H7 (cell line): ENCODE measurements around the gene C13orf42. TPM values are rescaled to one million over a fixed set of nuclear protein-coding genes. Genes with fewer than 3 reads are reported as not detected.

Experiments
- DNase-seq: peaks from one replicate; pipeline ENCODE4 v3.0.0; 2012
- H3K27me3 ChIP-seq: 2 replicates; pipeline ENCODE4 v1.6.0; 2011; ENCODE audit warnings: mild to moderate bottlenecking, low read length; ENCODE audit not compliant: control insufficient read depth, insufficient read depth
- H3K36me3 ChIP-seq: replicated peaks from 2 replicates; pipeline ENCODE4 v1.5.1; 2011; ENCODE audit warnings: low read length; ENCODE audit not compliant: control insufficient read depth, insufficient read depth
- H3K4me3 ChIP-seq: 2 replicates; pipeline ENCODE4 v1.5.1; 2011; ENCODE audit warnings: low read depth, mild to moderate bottlenecking, control low read depth, low read length, moderate library complexity; ENCODE audit not compliant: insufficient read depth
- total RNA-seq: library from RNA; depleted of rRNA; stranded (reverse); fragments of >200 nt; shearing (Covaris generic); gene quantifications from 2 replicates; pipeline ENCODE4 v1.2.3, GENCODE V29; 2014

The C13orf42 gene
- total RNA-seq, 1 experiment from 2014 or later = 6.0 TPM

- DNase-seq = no peak
- Histone ChIP-seq H3K27me3 (no peaks in the 10 kb centered on the region), H3K4me3 (no peak overlapping the region), H3K36me3 (no peaks in the 10 kb centered on the region)
These were observed 46.3 kb downstream of the C13orf42 start for GRCh38 chr13:51064753-51065152.

GRCh38 chr13:51063909-51064308 is 47.2 kb downstream of the C13orf42 start:
- no peaks in the 10 kb centered on the region for H3K27me3 ChIP-seq
- H3K4me3 ChIP-seq = no peak overlapping the region
- no peaks in the 10 kb centered on the region for H3K36me3 ChIP-seq
- DNase-seq = no peak

GRCh38 chr13:51058461-51059167 is 52.5 kb downstream of the C13orf42 start:
- H3K36me3 ChIP-seq = no peaks in the 10 kb centered on the region
- peak; percentile 45 for DNase-seq
- H3K4me3 ChIP-seq = no peak overlapping the region
- H3K27me3 ChIP-seq = no peaks in the 10 kb centered on the region

DNA sequence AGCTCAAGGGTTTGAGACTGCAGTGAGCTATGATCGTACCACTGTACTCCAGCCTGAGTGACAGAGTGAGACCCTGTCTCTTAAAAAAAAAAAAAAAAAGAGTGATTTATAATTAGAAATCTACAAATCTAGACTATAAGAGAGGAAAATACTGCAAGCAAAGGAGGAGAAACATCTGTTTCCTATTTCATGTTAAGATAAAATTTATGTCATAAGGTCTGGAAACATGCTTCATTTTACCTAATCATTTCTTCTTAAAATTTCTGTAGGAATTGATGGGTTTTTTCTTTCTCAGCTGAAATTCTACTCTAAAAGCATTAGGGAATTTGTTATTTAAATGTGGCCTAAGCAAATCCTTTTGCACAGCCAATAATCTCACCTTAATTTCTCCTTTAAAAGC is 53.2 kb downstream of the C13orf42 start:
- H3K36me3 ChIP-seq = no peaks in the 10 kb centered on the region

GRCh38 chr13:51057001-51057400 is 54.1 kb downstream of the C13orf42 start:
- no peaks in the 10 kb centered on the region for H3K36me3 ChIP-seq
- no peaks in the 10 kb centered on the region for H3K27me3 ChIP-seq
- DNase-seq = no peak
- no peak overlapping the region for H3K4me3 ChIP-seq

More for the DNA sequence above, 53.2 kb downstream of the C13orf42 start:
- H3K4me3 ChIP-seq = no peak overlapping the region
- no peaks in the 10 kb centered on the region for H3K27me3 ChIP-seq
- no peak for DNase-seq

- DNase-seq = no peak
These were observed 58.5 kb downstream of the C13orf42 start for GRCh38 chr13:51052581-51052980.

DNA sequence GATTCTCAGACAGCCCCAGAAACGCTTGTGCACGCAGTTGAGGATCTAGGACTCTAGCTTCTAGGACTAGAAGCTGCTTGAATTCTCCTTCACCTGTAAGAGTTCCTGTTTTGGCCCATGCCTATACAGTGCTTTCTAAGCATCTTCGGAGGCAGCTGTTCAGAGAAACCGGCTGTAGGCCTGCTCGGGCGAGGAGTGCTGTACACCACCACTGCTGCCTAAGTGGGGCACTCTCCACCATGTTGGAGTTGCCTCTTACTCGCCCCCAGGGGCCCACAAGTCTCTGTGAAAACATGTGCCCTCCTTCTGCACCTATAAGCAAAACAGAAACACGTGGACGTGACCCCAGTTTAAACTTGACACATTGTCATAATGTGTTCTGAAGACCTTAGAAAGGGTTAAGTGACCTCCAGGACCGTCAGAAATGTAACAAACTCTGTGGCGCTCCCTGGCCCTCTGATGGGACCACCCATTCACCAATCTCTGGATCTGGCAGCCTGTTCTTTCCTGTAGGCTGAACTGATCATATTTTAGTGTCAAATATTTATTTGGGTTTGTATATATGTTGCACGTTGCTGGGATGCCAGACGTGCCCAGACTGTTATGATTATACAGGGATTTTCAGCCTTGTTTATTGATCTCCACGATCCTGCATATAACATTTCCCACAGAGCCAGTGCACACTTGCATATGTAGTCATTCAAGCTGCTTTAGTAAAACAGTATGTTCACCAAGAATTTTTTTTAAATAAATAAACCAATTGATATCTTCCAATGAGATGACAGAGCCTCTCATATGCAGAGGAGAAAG is 60.8 kb downstream of the C13orf42 start:
- Histone ChIP-seq H3K36me3 (no peaks in the 10 kb centered on the region), H3K27me3 (no peaks in the 10 kb centered on the region), H3K4me3 (no peak overlapping the region)
- no peak for DNase-seq

More at GRCh38 chr13:51052581-51052980, 58.5 kb downstream of the C13orf42 start:
- Histone ChIP-seq H3K4me3 (no peak overlapping the region), H3K27me3 (no peaks in the 10 kb centered on the region), H3K36me3 (no peaks in the 10 kb centered on the region)

- Histone ChIP-seq H3K27me3 (no peaks in the 10 kb centered on the region), H3K36me3 (no peaks in the 10 kb centered on the region), H3K4me3 (no peak overlapping the region)
- no peak for DNase-seq
These were observed 62.5 kb downstream of the C13orf42 start for GRCh38 chr13:51048616-51049015.

DNA sequence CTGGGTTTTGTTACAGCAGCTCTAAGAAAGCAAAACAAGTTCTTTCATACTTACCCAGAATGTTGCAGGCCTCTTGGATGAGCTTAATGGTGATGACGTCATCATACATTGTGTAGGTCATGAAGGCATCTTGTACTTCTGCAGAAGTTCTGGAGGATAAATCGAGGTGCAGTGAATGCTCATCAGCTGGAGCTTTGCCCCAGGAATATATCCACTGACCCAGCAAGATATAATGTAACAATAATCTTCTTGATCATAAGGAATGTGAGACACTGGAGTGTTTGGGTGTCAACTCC is 63.0 kb downstream of the C13orf42 start:
- no peaks in the 10 kb centered on the region for H3K36me3 ChIP-seq
- H3K4me3 ChIP-seq = no peak overlapping the region
- H3K27me3 ChIP-seq = no peaks in the 10 kb centered on the region
- DNase-seq = no peak

DNA sequence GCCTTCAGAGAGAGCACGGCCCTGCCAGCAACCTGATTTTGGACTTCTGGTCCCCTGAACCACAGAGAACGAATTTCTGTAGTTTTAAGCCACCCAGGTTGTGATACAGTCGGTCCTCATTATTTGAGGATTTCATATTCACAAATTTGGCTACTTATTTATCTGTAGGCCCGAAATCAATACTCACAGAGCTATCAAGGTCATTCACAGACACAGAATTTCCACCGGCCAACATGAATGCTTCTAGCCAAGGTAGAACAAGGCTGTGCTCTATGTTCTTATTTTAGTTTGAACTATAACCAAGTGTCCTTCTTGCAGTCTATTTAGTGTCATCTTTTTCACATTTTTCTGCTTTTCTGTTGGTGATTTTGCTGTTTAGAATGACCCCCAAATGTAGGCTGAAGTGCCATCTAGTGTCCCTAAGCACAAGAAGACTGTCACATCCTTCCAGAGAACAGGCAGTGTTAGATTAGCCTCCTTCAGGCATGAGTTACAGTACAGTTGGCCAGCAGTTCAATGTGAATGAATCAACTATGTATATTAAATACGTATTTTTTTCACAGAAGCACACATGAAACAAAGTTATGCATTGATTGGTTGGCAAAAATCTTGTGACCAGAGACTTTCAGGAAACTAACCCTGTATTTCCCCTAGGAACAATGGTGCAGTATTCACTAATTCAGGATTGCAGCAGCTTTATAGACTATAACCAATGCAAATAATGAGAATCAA is 63.5 kb downstream of the C13orf42 start:
- Histone ChIP-seq H3K4me3 (no peak overlapping the region), H3K36me3 (no peaks in the 10 kb centered on the region), H3K27me3 (no peaks in the 10 kb centered on the region)
- no peak for DNase-seq

GRCh38 chr13:51045451-51045850 is 65.6 kb downstream of the C13orf42 start:
- Histone ChIP-seq H3K36me3 (no peaks in the 10 kb centered on the region), H3K27me3 (no peaks in the 10 kb centered on the region), H3K4me3 (no peak overlapping the region)
- DNase-seq = no peak

GRCh38 chr13:51044023-51044665 is 66.9 kb downstream of the C13orf42 start:
- no peaks in the 10 kb centered on the region for H3K36me3 ChIP-seq
- H3K4me3 ChIP-seq = no peak overlapping the region
- DNase-seq = peak; percentile 46
- no peaks in the 10 kb centered on the region for H3K27me3 ChIP-seq

DNA sequence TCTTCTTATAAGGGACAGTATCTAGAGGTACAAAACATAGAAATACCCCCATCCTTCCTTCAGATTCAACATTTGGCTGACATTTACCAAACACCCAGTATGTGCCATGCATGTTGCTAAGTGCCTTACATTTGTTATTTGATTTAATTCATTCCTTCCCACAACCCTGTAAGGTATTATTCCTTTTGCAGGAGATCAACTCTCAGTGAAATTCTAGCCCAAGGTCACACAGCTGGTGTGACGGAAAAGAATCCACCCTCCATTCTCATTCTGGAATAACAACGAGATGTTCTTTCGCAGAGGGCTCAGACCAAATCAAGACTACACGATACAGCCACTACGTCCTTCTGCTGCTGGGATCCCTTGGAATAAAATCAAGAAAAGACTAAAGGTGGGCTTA is 67.8 kb downstream of the C13orf42 start:
- H3K36me3 ChIP-seq = no peaks in the 10 kb centered on the region
- no peak overlapping the region for H3K4me3 ChIP-seq
- H3K27me3 ChIP-seq = no peaks in the 10 kb centered on the region
- no peak for DNase-seq

- DNase-seq = no peak
- no peak overlapping the region for H3K4me3 ChIP-seq
- no peaks in the 10 kb centered on the region for H3K36me3 ChIP-seq
- H3K27me3 ChIP-seq = no peaks in the 10 kb centered on the region
These were observed 69.4 kb downstream of the C13orf42 start for GRCh38 chr13:51041710-51042109.
